Muscle of back (tissue), 11 donors: Measurements from ENCODE around the gene SLC66A3. TPM values are rescaled to one million over a fixed set of nuclear protein-coding genes. Genes with fewer than 3 reads are reported as not detected.
"Not testable (repeated sequence)": the region's sequence is repeated elsewhere in the genome, so short reads cannot be mapped to it uniquely, and the experiment has no call there.

Source experiments
- DNase-seq, 3 donors: peaks; one replicate each; pipeline versions ENCODE4 v3.0.0 to v3.0.0-alpha.2; 2013
- polyA plus RNA-seq, 10 donors: library from polyadenylated mRNA; unstranded; fragments of 120-200 nt; gene quantifications; one replicate each; pipeline ENCODE4 v1.2.1, GENCODE V29; 2013; ENCODE audit not compliant: insufficient read length in 10 of 10

Gene SLC66A3
- polyA plus RNA-seq, 10 donors, result 9.6 to 16.1 (median 14.8) TPM

DNA sequence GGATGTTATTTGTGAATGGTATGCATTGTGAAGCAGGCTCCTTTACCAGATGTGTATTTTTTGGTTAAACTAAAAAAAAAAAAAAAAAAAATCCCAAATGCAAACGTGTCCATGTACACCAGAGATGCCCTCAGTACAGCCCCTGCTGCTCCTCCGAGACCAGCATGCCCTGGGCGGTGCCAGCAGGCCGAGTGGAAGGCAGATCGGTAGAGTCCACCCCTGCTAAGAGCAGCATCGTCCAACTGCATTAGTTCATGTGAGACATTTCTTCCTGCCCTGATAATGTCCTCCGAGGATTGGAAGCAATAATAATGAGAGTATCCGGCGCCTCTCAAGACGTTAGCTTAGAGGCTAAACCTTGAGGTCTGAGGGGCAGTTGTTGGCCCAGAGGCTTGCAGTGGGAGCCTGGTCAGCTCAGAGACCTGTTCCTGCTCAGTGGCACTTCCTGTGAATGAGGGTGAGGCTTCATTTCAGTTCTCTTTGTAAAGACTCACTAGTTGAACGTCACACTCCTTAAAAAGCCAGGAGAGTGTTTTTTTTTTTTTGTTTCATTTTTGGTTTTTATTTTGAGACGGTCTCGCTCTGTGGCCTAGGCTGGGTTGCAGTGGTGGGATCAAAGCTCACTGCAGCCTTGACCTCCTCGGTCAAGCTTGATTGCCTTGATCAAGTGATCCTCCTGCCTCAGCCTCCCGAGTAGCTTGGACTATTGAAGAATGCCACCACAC is 5.6 kb downstream of the SLC66A3 start:
- no peak for DNase-seq

DNA sequence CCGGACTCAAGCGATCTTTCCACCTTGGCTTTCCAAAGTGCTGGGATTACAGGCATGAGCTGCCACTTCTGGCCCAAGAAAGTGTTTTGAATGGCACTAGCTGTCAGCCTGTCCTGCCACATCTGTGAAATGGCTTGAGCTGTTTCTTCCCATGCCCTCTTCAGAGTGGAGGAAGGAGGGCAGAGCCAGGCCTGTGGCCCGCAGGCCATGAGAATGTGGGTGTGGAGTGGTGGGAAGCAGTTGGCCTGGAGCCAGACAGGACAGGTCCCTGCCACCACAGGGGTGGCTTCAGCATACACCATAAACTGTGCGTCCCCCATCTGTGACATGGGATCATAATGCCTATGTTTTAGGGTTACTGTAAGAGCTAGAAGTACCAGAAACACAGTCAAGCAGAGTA is 6.5 kb downstream of the SLC66A3 start:
- no peak for DNase-seq

DNA sequence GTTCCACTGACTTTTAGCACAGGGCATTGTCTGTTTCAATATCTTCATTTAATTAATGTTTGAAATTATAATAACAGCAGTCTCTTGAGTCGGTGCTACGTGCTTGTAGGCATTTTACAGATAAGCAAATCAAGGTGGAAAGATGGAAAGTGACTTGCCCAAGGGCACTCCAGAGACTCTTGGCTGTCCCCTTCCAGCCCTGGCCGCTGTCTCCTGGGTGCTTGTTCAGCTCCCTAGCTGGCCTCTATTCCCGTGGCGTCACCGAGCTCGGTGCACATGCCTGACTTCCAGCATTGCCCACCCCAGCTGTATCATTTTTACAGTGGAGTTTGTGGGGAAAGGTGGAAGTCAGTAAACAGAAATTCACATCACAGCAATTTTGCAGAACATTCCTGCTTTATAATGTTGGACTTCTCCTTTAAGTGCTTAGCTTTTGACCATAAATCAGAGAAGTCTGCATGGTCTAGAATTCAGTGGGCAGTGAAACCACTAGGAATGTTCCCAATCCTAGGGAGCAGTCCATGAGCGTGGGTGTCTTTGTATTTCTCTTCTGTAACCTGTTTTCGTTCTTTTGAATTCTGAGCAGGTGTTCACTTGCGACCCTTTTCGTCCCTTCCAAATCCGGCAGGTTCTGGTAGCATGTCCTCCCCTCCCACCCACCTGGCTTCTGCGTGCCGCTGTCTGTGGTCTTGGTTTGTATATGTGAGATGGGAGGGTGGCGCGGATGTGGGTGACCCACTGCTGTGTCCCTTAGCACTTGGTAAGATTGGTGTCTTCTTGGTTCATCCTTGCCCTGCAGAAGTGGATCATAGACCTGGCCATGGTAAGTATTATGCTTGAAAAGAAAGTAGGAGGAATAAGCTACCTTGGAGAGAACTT is 8.4 kb downstream of the SLC66A3 start:
- no peak for DNase-seq

DNA sequence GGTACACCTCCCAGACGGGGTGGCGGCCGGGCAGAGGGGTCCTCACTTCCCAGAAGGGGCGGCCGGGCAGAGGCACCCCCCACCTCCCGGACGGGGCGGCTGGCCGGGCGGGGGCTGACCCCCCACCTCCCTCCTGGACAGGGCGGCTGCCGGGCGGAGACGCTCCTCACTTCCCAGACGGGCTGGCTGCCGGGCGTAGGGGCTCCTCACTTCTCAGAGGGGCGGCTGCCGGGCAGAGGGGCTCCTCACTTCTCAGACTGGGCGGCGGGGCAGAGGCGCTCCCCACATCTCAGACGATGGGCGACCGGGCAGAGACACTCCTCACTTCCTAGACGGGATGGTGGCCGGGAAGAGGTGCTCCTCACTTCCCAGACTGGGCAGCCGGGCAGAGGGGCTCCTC is 9.8 kb downstream of the SLC66A3 start:
- DNase-seq, result not testable (repeated sequence)

DNA sequence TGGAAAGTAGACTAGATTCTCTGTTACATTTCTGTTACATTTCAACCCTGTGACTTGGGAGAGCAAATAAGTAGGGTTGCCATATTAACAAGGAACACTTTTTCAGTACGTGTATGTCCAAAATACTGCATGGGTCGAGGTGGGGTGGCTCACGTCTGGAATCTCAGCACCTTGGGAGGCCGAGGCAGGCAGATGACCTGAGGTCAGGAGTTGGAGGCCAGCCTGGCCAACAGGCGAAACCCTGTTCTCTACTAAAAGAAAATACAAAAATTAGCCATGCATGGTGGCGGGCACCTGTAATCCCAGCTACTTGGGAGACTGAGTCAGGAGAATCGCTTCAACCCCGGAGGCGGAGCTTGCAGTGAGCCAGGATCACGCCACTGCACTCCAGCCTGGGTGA is 11.2 kb downstream of the SLC66A3 start:
- DNase-seq, result no peak

DNA sequence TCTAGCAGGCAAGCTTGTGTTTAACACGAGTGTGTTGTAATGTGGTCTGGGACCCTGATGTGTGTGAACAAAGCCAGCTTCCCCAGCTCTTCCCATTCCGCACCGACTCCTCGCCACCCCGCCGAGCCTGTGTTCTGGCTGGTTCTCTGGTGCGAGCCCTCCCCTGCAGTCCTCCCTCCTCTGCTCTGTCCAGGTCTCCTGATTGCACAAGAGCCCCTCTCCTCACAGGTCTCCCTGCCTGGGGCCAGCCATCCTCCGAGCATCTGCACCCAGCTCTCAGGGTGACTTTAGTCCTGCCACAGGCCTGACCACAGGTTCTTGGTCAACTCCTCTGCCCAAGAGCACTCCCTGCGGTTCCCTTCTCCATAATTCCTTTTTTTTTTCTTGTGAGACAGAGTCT is 13.2 kb downstream of the SLC66A3 start:
- DNase-seq, result no peak

DNA sequence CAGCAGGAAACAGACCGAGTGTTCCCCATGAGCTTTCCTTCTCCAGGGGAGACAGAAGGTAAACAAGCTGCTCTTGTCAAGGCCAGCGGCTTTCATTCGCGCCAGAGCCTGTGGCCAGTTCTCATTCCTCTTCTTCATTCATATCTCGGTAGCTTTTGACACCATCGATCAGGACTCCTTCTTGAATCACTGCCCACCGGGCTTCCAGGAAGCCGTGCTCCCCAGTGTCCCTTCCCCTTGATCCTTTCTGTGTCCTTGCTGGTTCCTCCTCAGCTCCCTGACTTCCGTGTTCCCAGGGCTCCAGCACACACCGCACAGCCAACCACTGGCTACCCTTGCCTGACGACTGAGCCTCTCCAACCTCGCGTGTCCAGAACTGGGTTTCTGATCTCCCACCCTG is 14.1 kb downstream of the SLC66A3 start:
- no peak for DNase-seq

DNA sequence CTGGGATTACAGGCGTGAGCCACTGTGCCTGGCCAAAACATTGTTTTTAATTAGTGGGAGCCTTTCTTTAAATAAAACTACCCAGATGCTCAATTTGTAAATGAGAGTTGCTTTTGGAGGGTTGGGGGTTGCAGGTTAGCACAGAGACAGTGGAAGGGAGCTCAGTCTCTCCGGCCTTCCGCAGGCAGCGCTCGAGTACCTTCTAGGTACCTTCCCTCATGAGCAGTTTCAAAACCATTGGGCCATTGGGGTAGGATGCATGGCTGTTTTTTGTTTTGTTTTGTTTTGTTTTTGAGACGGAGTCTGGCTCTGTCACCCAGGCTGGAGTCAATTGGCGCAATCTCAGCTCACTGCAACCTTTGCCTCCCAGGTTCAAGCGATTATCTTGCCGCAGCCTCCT is 19.0 kb downstream of the SLC66A3 start:
- no peak for DNase-seq

DNA sequence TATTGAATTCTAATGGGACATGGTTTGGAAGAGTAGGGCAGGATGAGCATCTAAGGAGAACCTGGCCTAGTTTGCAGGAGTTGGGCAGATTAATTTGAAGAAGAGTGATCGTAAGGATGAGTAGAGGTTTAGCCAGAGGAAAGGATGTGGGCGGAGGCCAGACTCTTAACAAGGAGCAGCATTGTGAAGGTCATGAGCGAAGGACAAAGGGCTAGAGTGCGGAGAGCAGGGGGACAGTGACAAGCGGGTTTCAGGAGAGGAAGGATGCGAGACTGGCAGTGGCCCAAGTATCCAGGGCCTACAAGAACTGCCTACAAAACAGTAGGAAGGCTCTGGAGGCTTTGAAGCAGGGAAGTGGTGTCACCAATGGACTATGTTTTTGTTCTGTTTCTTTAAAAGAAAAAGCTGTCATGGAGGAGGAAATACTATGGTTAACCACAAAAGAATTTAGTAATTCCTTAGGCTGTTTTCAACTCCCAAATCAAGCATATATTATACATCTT is 20.1 kb downstream of the SLC66A3 start:
- peak in 2 of 3 donors; percentile 37 to 43 for DNase-seq

DNA sequence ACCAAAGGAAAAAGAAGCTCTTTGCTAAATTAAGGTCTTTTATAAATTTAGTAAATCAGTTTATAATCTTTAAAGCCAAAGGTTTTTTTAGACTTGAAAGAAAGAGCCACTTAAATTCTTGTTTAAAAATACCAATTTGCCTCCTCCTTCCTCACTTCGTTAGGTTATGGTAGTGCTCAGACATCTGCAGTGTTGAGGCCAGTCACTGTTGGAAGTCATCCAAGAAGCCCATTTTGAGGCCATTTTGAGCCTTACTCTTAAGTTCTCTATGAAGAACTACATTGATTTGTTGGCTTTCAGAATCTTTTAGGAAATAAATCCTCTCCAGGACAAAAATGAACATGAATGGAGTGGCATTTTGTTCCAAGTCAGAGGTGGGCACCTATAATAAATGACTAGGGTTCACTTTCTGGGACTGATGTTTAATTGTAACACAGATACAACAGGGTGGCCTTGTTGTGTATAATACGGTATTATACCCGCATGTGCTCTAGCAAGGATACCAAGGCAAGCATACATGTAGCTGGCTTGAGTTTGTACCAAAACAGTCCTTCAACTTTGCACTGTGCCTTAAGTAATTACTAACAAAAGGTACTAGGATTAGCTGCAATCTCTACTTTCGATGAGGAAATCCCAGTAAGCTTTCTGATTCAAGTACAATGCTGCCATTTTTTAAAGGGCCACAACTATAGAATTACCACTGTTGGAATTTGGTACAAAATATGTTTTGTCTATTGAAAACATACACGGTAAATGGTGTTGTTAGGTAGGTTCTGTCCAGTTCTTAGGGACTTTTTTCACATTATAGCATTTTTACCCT is 22.8 kb downstream of the SLC66A3 start:
- peak in 2 of 3 donors; percentile 19 to 30 for DNase-seq

DNA sequence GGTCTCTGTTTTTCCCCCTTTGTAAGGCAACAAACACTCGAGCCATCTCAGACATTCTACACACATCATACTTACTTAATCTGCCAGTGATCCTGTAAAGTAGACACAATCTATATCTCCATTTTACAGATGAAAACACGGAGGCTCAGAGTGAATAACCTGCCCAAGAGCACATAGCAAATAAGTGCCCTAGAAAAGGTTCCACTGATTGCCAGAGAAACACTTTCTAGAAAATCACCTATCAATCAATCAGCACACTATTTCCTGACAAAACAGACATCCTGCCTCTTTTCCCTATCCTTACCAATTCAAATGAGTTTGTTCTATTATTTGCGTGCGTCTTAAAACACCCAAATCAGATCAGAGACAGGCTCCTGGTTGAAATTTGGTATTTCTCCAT is 23.9 kb downstream of the SLC66A3 start:
- DNase-seq, result no peak

DNA sequence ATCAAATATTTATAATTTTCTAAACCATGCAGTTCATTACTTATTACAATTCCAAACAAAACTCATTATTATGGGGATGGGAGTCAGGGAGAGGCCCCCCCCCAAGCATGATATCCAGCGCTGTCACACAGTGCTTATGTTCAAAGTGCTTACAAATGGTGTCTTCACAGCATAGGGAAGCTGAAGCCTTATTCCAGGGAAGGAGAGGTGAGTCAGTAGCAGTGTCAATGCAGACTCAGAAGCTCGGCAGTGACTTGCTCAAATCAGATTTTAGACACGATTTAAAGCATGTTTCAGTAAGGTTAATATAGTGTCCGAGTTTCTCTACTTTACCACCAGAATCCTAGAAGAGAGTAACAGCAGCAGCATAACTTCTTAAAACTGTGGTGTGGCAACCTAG is 24.6 kb downstream of the SLC66A3 start:
- no peak for DNase-seq

DNA sequence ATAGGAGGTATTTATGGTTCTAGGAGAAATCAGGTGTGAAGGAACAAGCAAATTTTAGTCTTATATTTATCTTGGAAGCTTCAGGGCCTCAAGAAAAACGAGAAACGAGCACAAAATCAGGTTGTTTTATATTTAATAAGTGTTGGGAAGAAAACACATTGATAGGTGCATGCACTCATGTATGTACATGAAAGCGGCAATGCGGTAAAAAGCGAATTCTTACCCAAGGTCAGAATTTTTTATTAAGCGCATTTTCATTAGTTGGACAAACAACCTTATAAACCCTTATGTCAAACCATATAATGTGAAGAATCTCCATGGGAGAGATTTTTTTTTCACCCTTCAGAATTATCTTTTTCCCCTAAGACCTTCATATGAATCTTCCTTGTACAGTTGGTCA is 25.4 kb downstream of the SLC66A3 start:
- no peak for DNase-seq

DNA sequence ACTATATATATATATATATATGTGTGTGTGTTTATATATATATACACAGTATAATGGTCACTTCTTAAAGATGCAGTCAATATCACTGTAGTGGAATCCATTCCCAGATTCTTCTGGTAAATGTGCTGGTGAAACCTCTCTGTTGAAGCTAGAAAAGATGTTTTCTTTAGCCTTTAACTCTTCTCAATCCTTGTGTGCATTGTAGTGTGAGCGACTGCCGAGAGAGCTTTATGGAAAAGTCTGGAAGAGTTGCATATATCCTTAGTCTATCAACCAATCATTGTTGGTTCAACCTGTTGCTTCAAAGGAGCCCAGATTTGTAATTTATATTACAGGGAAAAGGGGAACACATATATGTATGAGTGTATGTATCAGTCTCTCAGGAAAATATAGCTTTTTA is 27.7 kb downstream of the SLC66A3 start:
- no peak for DNase-seq

DNA sequence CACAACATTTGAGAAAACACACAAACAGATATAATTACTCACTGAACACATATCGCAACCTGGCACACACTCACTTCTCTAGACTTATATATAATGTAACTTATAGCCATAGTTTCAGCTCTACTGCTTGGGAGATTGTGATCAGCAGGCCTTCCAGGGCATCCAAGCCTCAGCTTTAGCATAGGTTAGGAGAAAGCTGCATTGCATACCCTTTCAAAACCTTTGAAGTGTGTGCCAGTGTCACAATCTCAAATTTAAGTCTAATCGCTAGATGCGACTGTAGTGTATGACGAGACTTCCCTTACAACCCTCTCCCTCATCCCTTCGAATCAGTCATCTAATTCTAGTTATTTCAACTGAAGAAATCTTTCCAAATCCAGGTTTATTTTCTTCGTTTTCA is 30.9 kb downstream of the SLC66A3 start:
- no peak for DNase-seq

DNA sequence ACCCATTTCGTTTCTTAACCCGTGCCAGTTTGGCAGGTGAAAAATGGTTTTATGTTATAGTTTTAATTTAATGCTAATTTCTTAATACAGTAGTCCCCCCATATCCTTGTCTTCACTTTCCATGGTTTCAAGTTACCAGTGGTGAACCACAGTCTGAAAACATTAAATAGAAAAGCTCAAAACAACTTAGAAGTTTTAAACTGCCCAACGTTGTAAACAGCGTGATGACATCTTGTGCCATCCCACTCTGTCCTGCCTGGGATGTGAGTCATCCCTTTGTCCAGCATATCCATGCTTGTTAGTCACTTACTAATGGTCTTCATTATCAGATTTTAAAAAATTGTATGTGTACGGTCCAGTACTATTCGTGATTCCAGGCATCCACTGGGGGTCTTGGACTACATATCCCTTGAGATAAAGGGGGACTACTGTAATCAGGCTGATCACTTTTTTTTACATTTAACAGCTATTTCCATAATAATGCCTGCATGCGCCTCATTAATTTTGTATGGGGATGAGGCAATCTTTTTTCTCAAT is 31.9 kb downstream of the SLC66A3 start:
- no peak for DNase-seq

DNA sequence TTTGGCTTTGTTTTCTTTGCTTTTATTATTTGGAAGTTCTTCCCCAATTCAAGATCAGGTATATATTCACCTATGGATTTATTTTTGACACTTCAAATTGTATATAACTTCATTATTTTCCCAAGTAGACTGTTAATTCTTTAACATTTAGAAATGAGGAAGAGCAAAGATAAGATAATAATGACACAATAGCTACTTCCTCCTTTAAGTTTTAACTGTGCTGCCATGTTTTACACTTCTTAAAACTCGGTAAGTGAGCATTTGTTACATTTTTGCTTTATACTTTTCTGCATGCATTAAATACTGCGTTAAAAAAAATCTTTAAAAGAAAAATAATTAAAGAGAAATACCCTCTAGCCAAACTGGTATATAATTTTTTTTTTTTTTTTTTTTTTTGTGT is 32.5 kb downstream of the SLC66A3 start:
- DNase-seq, result no peak

DNA sequence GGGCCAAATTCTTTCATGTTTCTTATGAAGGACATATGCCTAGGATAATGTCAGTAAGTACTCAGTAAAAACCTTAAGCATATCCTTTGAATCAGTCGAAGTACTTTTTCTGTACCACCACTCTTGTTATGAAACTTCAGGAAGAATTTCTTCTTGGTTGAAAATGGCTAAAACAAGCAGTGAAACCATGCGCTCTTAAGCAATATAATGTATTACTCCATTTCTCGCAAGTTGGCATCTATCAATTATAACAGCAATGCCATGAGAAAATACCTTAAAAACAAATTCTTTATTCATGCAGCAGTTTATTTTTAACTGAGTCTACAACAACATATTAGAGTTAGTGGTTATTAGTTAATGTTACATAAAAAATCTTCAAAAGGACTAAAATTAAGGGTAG is 41.0 kb downstream of the SLC66A3 start:
- no peak for DNase-seq

DNA sequence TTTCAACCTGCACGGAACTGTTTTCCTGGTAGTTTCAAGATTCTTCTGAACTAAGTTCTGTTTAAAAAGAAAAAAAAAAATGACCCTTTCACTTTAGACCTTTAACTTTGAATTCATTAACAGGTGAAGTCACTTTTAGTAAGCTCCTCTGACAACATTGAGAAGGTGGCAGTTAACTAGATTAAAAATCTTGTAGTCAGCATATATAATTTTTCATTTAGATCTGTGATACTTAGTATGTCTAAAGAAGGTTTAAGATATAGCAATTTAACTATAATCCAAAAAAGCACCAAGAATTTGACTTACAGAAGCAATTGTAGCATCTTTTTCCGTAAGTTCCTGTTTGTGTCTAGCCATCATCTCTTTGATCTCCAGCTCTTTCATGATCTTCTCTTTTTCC is 45.4 kb downstream of the SLC66A3 start:
- DNase-seq, result no peak

DNA sequence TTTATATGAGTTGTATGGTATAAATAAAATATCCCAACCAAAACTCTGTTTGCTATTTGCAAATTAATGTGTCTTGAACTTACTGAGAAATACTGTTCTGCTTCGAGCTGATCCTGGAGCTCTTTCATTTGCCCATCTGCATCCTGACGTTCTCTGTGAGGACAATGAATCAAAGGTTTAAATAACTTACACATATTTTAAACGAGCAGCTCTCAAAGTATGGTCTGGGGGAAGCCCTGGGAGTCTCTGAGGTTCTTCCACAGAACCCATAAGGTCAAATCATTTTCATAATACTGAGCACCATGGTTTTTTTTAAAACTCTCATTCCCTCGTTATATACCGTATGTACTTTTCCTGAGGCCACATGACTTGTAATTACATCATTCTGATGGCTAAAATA is 46.7 kb downstream of the SLC66A3 start:
- DNase-seq, result no peak

DNA sequence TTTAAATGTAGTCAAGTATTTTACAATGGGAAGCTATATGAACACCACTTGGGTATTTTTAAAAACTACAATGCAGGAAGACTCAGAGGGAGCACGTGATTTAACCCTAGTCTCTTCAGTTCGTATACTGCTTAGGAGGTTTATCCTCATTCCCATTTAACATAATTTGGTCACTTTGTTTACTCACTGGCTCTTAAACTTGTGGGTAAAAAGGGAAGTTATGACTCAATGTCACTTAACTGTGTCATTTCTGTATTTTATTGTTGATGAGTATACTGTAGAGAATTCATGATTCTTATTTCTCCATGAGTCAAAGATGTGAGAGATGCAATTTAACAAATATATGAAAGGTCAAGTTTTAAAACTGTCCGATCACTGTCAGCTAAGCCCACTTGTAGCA is 48.2 kb downstream of the SLC66A3 start:
- peak in 1 of 3 donors; percentile 22 for DNase-seq

DNA sequence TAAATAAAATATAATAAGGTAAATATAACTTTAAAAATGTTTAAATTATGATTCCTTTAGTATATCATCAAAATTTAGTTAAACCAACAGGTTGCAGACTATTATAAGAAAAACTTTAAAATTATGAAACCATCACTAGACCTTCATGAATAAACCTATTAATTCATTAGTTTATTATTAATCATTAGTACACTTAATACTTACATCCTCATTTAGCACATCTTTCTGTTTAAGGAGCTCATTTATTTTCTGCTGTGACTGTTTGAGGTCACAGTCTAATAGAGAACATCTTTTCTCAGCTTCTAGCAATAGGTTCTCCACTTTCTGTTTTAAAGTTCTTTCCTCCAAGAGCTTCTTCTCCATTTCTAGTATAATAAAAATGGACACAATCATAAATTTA is 52.8 kb downstream of the SLC66A3 start:
- no peak for DNase-seq
